Articular chondrocyte of knee joint (primary cell): ENCODE measurements around the gene ANKRD10. TPM values are rescaled to one million over a fixed set of nuclear protein-coding genes. Genes with fewer than 3 reads are reported as not detected.

Experiments used
- small RNA-seq: library from RNA; depleted of rRNA; stranded (forward); fragments of <200 nt; gene quantifications from one replicate; pipeline ENCODE3, GENCODE V24; 2012
- total RNA-seq: library from RNA; depleted of rRNA; stranded (reverse); fragments of >200 nt; gene quantifications from 2 replicates; pipeline ENCODE4 v1.2.3, GENCODE V29; 2012

Gene ANKRD10
- total RNA-seq = 86.7 and 104 TPM in 2 replicates

DNA sequence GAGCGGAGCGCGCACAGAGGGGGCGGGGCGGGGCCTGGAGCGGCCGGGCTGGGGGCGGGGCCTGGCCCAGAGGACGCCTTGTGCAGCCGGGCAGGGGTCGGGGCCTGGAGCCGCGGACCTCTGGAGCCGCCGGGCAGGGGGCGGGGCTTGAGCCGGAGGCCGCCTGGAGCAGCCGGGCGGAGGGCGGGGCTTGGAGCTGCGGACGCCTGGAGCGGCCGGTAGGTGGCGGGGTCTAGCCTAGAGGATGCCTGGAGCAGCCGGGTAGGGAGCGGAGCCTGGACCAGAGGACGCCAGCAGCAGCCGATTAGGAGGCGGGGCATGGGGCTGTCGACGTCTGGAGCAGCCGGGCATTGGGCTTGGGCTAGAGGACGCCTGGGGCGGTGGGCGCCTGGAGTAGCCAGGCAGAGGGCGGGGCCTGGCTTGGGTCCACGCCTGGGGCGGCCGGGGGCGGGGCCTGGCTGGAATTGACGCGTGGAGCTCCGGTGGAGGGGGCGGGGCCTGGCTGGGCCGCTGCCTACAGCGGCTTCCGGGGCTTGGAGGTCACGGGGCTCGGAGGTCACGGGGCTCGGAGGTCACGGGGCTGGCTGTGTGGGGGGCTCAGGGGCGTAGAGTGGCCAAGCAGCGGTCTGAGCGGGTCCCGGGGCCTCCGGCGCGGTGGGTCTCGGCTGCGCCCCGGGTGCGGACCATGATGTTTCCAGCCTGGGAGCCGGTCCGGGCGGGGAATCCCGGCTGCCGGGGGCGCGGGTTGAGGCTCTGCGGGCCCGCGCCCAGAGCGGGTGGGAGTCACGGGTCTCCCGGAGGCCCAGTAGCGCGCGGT lies at the start of gene ANKRD10:
Gene ANKRD10, minus strand, starts transcription at position 13 of the 817 bp plus-strand sequence. CDS start 135 bp downstream, outside the sequence.

Small RNAs within 50 kb of the gene (small RNA-seq; reads per million reads assigned to genes)
- gene AL442128.1 = not detected

Other genes starting within 250 kb of the ANKRD10 start
- gene CARS2, start 209.0 kb downstream of the ANKRD10 start, total RNA-seq = 99.8 and 122 TPM in 2 replicates
- 6.6 and 6.9 TPM in 2 replicates for gene ING1, start 201.4 kb downstream of the ANKRD10 start, total RNA-seq
- 38.9 and 39.1 TPM in 2 replicates for gene ARHGEF7, start 200.2 kb upstream of the ANKRD10 start, total RNA-seq